GM23248 (cell line): Measurements from ENCODE around the gene CPPED1. TPM values are rescaled to one million over a fixed set of nuclear protein-coding genes. Genes with fewer than 3 reads are reported as not detected.
"Not testable (repeated sequence)": the region's sequence is repeated elsewhere in the genome, so short reads cannot be mapped to it uniquely, and the experiment has no call there.

Experiments used
- DNase-seq: peaks from one replicate; pipeline ENCODE4 v3.0.0-alpha.2; 2015
- H2AFZ ChIP-seq: fragments of 200-600 bp; sonication (generic); 2 replicates; pipeline ENCODE4 v1.6.1; 2016; ENCODE audit warnings: antibody characterized with exemption
- H3F3A ChIP-seq: fragments of 200-600 bp; sonication (generic); 2 replicates; pipeline ENCODE4 v1.6.1; 2016; ENCODE audit warnings: mild to moderate bottlenecking, antibody characterized with exemption, mixed run types; ENCODE audit not compliant: insufficient read depth
- H3K27ac ChIP-seq: fragments of 200-600 bp; sonication (generic); 2 replicates; pipeline ENCODE4 v1.5.1; 2016; ENCODE audit warnings: mild to moderate bottlenecking
- H3K27me3 ChIP-seq: fragments of 200-600 bp; sonication (generic); replicated peaks from 2 replicates; pipeline ENCODE4 v1.6.1; 2016; ENCODE audit warnings: mild to moderate bottlenecking; ENCODE audit not compliant: insufficient read depth
- H3K36me3 ChIP-seq: fragments of 200-600 bp; sonication (generic); 2 replicates; pipeline ENCODE4 v1.6.1; 2016; ENCODE audit warnings: low read depth, mild to moderate bottlenecking
- H3K4me1 ChIP-seq: fragments of 200-600 bp; sonication (generic); 2 replicates; pipeline ENCODE4 v1.6.1; 2016; ENCODE audit warnings: mild to moderate bottlenecking; ENCODE audit not compliant: insufficient read depth
- H3K4me2 ChIP-seq: fragments of 200-600 bp; sonication (generic); one replicate; pipeline ENCODE4 v1.6.1; 2016; ENCODE audit warnings: mild to moderate bottlenecking; ENCODE audit not compliant: unreplicated experiment
- H3K4me3 ChIP-seq: fragments of 200-600 bp; sonication (generic); 2 replicates; pipeline ENCODE4 v1.5.1; 2016; ENCODE audit warnings: mild to moderate bottlenecking
- H3K79me2 ChIP-seq: fragments of 200-600 bp; sonication (generic); 2 replicates; pipeline ENCODE4 v1.6.1; 2016; ENCODE audit warnings: mild to moderate bottlenecking; ENCODE audit not compliant: insufficient read depth
- H3K9ac ChIP-seq: fragments of 200-600 bp; sonication (generic); 2 replicates; pipeline ENCODE4 v1.6.1; 2016; ENCODE audit warnings: mild to moderate bottlenecking
- H3K9me2 ChIP-seq: fragments of 200-600 bp; sonication (generic); 2 replicates; pipeline ENCODE4 v1.6.1; 2016; ENCODE audit warnings: mixed run types, mild to moderate bottlenecking, moderate library complexity; ENCODE audit not compliant: insufficient read depth
- H3K9me3 ChIP-seq: fragments of 200-600 bp; sonication (generic); one replicate; pipeline ENCODE4 v1.6.1; 2017; ENCODE audit warnings: low read depth
- H4K20me1 ChIP-seq: fragments of 200-600 bp; sonication (generic); 2 replicates; pipeline ENCODE4 v1.6.0; 2016; ENCODE audit not compliant: insufficient read depth
- EZH2 ChIP-seq: fragments of 200-600 bp; sonication (generic); IDR thresholded peaks from 2 replicates; pipeline ENCODE4 v1.6.1; 2018; ENCODE audit warnings: antibody characterized with exemption, mild to moderate bottlenecking; ENCODE audit not compliant: insufficient read depth, poor library complexity, severe bottlenecking
- EZH2phosphoT487 ChIP-seq: fragments of 200-600 bp; sonication (generic); IDR thresholded peaks from 2 replicates; pipeline ENCODE4 v1.6.1; 2018; ENCODE audit warnings: antibody characterized with exemption, moderate library complexity, mild to moderate bottlenecking, low read depth; ENCODE audit not compliant: insufficient read depth
- WGBS, 2 experiments: methylation state at CpG; one replicate each; pipeline ENCODE4 v1.1.6; 2015 to 2017; ENCODE audit warnings: low lambda C conversion rate in 2 of 2, low coverage in 1 of 2; ENCODE audit errors: missing lambda C conversion rate in 2 of 2; 5-methylcytosine and 5-hydroxymethylcytosine counted together
- in situ Hi-C: fragments of 300-500 bp; cut with MboI; formaldehyde crosslinking; loops from 2 replicates; pipeline ENCODE4 v1.15.0; 2020
- polyA plus RNA-seq: library from polyadenylated mRNA; unstranded; fragments of >200 nt; fragmentation: Nextera tagmentation; extraction: Ambion mirVana; gene quantifications from 2 replicates; pipeline ENCODE4 v1.2.1, GENCODE V29; 2016
- total RNA-seq: library from RNA; depleted of rRNA; stranded (reverse); fragments of >200 nt; shearing (Covaris generic); gene quantifications from 2 replicates; pipeline ENCODE4 v1.2.3, GENCODE V29; 2014

Gene CPPED1
- total and polyA plus RNA-seq, 2 experiments from 2014 or later = 11.7 to 39.1 TPM

GRCh38 chr16:12826559-12826958, 22.9 kb upstream of the CPPED1 start:
- Histone ChIP-seq H4K20me1 (no peaks in the 10 kb centered on the region), H3K4me1 (no peaks in the 10 kb centered on the region), H3K36me3 (no peaks in the 10 kb centered on the region), H3K27ac (no peak overlapping the region), H3K4me2 (no peak overlapping the region), H3K9me3 (no peaks in the 10 kb centered on the region), H3K9ac (no peak overlapping the region), H3K79me2 (no peaks in the 10 kb centered on the region), H3K27me3 (no peaks in the 10 kb centered on the region), H3F3A (no peaks in the 10 kb centered on the region), H3K4me3 (no peak overlapping the region), H3K9me2 (no peaks in the 10 kb centered on the region), H2AFZ (no peak overlapping the region)
- 28 to 33% methylated on average over 3 of the region's 3 CpGs for WGBS, 2 experiments
- no peak for DNase-seq
- TF ChIP-seq EZH2 (no peak), EZH2phosphoT487 (no peak)
- in situ Hi-C loops = no loop called here

- DNase-seq = peak; percentile 71
- TF ChIP-seq EZH2 (no peak), EZH2phosphoT487 (no peak)
- no peak overlapping the region for H2AFZ ChIP-seq
Measured at GRCh38 chr16:12819126-12820117, 15.7 kb upstream of the CPPED1 start.

GRCh38 chr16:12818326-12818725, 14.6 kb upstream of the CPPED1 start:
- H4K20me1 ChIP-seq = no peaks in the 10 kb centered on the region
- in situ Hi-C loops = loop anchor here (25.0 kb wide), 1 partner anchor 356 kb away; no protein-coding TSS in a partner anchor
- H3K4me3 ChIP-seq = no peak overlapping the region
- H3K9me2 ChIP-seq = no peaks in the 10 kb centered on the region
- H3K4me1 ChIP-seq = peaks cover 6% of the 10 kb centered on the region; the same call in 1 of the 2 replicates
- no peak overlapping the region for H3K27ac ChIP-seq
- no peak for DNase-seq
- H3K4me2 ChIP-seq = no peak overlapping the region
- 64 to 87% methylated on average over 3 to 4 of the region's 4 CpGs for WGBS, 2 experiments
- no peaks in the 10 kb centered on the region for H3K9me3 ChIP-seq
- no peaks in the 10 kb centered on the region for H3K79me2 ChIP-seq
- no peak overlapping the region for H2AFZ ChIP-seq
- no peaks in the 10 kb centered on the region for H3K36me3 ChIP-seq
- no peaks in the 10 kb centered on the region for H3F3A ChIP-seq
- TF ChIP-seq EZH2 = no peak
- no peak for TF ChIP-seq EZH2phosphoT487
- H3K9ac ChIP-seq = no peak overlapping the region
- no peaks in the 10 kb centered on the region for H3K27me3 ChIP-seq

More at GRCh38 chr16:12819126-12820117, 15.7 kb upstream of the CPPED1 start:
- Histone ChIP-seq H3K27me3 (no peaks in the 10 kb centered on the region), H3K9ac (no peak overlapping the region), H3K9me2 (no peaks in the 10 kb centered on the region), H3K36me3 (no peaks in the 10 kb centered on the region), H3K4me1 (peaks cover 6% of the 10 kb centered on the region; the same call in 1 of the 2 replicates), H3K27ac (no peak overlapping the region), H3F3A (no peaks in the 10 kb centered on the region), H4K20me1 (no peaks in the 10 kb centered on the region), H3K9me3 (no peaks in the 10 kb centered on the region), H3K4me2 (no peak overlapping the region), H3K4me3 (no peak overlapping the region), H3K79me2 (no peaks in the 10 kb centered on the region)
- in situ Hi-C loops = loop anchor here (25.0 kb wide), 1 partner anchor 357 kb away; no protein-coding TSS in a partner anchor
- 44 to 50% methylated on average over 18 of the region's 18 CpGs for WGBS, 2 experiments

GRCh38 chr16:12816791-12817214, 13.1 kb upstream of the CPPED1 start:
- H3K9me2 ChIP-seq, H3K4me2 ChIP-seq, H3K9me3 ChIP-seq, H3K4me3 ChIP-seq, H3K27ac ChIP-seq, H3K4me1 ChIP-seq, H4K20me1 ChIP-seq, H2AFZ ChIP-seq, H3F3A ChIP-seq, H3K79me2 ChIP-seq, H3K36me3 ChIP-seq, H3K9ac ChIP-seq, H3K27me3 ChIP-seq, DNase-seq: not testable (repeated sequence)
- in situ Hi-C loops = loop anchor here (25.0 kb wide), 1 partner anchor 355 kb away; no protein-coding TSS in a partner anchor
- 64 to 67% methylated on average over 4 of the region's 4 CpGs for WGBS, 2 experiments
